HepG2 (cell line): ENCODE results near the gene FIS1. TPM values are rescaled to one million over a fixed set of nuclear protein-coding genes. Genes with fewer than 3 reads are reported as not detected.

ENCODE experiments used
- CHD2 ChIP-seq: IDR thresholded peaks from 2 replicates; pipeline ENCODE4 v1.6.1; 2011; ENCODE audit warnings: low read depth, low read length, improper control_type of control experiment
- HIVEP1 ChIP-seq: sonication (generic); formaldehyde crosslinking; IDR thresholded peaks from 2 replicates; pipeline ENCODE4 v1.4.0; 2020; ENCODE audit warnings: mild to moderate bottlenecking, missing genetic modification reagents
- ZFP36L1 ChIP-seq: sonication (generic); formaldehyde crosslinking; IDR thresholded peaks from 2 replicates; pipeline ENCODE4 v1.8.0; 2022; ENCODE audit warnings: mild to moderate bottlenecking, missing genetic modification reagents, moderate library complexity
- ZMAT3 ChIP-seq: sonication (generic); formaldehyde crosslinking; conservative IDR thresholded peaks from 2 replicates; pipeline ENCODE4 v1.7.0; 2021; ENCODE audit warnings: missing genetic modification reagents
- ZNF12 ChIP-seq: sonication (generic); formaldehyde crosslinking; IDR thresholded peaks from 2 replicates; pipeline ENCODE4 v1.5.0; 2020; ENCODE audit warnings: missing genetic modification reagents
- ZNF326 ChIP-seq: sonication (generic); formaldehyde crosslinking; IDR thresholded peaks from 2 replicates; pipeline ENCODE4 v1.4.0; 2020; ENCODE audit warnings: missing genetic modification reagents, borderline replicate concordance
- ZNF460 ChIP-seq: sonication (generic); formaldehyde crosslinking; IDR thresholded peaks from 2 replicates; pipeline ENCODE4 v1.5.1; 2020; ENCODE audit warnings: missing genetic modification reagents, mild to moderate bottlenecking, borderline replicate concordance
- polyA plus RNA-seq, 8 experiments: library from polyadenylated mRNA; depleted of rRNA in 3 of 8; stranded (reverse) in 7 of 8; unstranded in 1 of 8; fragments of >200 nt; fragmentation: Illumina TruSeq in 4 of 8; extraction: Trizol in 4 of 8; gene quantifications; 2 replicates each; pipeline versions ENCODE4 v1.2.1 to v1.2.3, GENCODE V29; 2011 to 2016; ENCODE audit warnings: low read depth in 4 of 8, missing spikeins in 1 of 8, mixed read lengths in 1 of 8; ENCODE audit not compliant: insufficient read depth in 1 of 8
- total RNA-seq, 5 experiments: library from RNA; depleted of rRNA; stranded (reverse); fragments of >200 nt; fragmentation: Illumina TruSeq; extraction: Trizol; gene quantifications; 2 replicates each; pipeline ENCODE4 v1.2.3, GENCODE V29; 2016; ENCODE audit warnings: low read depth in 1 of 5
- TF ChIP-seq, protein P1 (sequence below): sonication (generic); formaldehyde crosslinking; IDR thresholded peaks from 2 replicates; pipeline ENCODE4 v1.8.0; 2022; ENCODE audit warnings: mild to moderate bottlenecking, missing genetic modification reagents; ENCODE audit not compliant: insufficient replicate concordance
- TF ChIP-seq, protein P2 (sequence below): sonication (generic); formaldehyde crosslinking; IDR thresholded peaks from 2 replicates; pipeline ENCODE4 v1.5.0; 2020; ENCODE audit warnings: missing genetic modification reagents
- TF ChIP-seq, protein P3 (sequence below): IDR thresholded peaks from 2 replicates; pipeline ENCODE4 v1.6.1; 2016; ENCODE audit warnings: missing compliant biosample characterization, missing genetic modification reagents, borderline replicate concordance
- TF ChIP-seq, protein P4 (sequence below): sonication (generic); formaldehyde crosslinking; IDR thresholded peaks from 2 replicates; pipeline ENCODE4 v1.4.0; 2020; ENCODE audit warnings: mild to moderate bottlenecking, missing genetic modification reagents, borderline replicate concordance
- TF ChIP-seq, protein P5 (sequence below): IDR thresholded peaks from 2 replicates; pipeline ENCODE4 v1.6.1; 2012; ENCODE audit warnings: low read depth, low read length, improper control_type of control experiment
- TF ChIP-seq, protein P6 (sequence below): sonication (generic); formaldehyde crosslinking; IDR thresholded peaks from 2 replicates; pipeline ENCODE4 v1.5.0; 2020; ENCODE audit warnings: mild to moderate bottlenecking, missing genetic modification reagents, moderate library complexity

Gene FIS1
- total and polyA plus RNA-seq, 2 of the 13 experiments (the other 11 are each of a cell fraction or from before 2014, with no cell fraction given): 97.5 to 101 TPM

DNA sequence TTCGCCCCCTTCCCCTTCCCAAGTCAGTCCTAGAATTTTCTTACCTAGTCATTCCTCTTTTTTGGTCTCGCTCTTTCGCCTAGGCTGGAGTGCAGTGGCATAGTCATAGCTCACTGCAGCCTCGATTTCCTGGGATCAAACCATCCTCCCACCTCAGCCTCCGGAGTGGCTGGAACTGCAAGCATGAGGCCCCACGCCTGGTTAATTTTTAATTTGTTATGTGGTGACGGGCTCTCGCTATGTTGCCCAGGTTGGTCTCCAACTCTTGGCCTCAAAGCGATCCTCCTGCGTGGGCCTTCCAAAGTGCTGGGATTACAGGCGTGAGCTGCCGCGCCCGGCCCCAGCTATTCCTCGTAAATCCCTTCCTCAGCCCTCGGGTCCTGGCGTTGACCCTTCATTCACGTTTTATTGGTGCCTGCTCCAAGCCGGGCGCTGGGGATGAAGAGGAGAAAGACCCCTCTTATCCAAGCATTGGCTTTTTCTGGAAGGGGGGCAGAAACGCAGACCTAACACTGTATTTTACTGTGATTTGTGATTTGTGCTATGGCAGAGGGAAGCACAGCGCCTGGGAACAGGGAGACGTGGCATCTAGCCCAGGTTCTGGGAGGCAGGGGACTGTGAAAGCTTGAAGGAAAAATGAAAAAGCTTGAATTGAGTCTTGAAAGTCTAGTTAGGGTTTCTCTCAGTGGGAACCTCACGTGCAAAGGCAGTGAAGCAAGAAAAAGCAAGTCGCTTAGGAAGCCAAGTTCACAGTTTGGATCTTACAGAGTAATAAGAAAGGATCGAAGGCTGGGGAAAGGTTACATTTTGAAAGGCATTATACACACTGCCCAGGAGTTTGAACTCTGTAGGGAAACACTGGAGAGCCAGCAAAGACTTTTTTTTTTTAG, 26.4 kb downstream of the FIS1 start (continued):
- TF ChIP-seq, protein P1, sequence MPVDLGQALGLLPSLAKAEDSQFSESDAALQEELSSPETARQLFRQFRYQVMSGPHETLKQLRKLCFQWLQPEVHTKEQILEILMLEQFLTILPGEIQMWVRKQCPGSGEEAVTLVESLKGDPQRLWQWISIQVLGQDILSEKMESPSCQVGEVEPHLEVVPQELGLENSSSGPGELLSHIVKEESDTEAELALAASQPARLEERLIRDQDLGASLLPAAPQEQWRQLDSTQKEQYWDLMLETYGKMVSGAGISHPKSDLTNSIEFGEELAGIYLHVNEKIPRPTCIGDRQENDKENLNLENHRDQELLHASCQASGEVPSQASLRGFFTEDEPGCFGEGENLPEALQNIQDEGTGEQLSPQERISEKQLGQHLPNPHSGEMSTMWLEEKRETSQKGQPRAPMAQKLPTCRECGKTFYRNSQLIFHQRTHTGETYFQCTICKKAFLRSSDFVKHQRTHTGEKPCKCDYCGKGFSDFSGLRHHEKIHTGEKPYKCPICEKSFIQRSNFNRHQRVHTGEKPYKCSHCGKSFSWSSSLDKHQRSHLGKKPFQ (CRISPR knock-in tag): no peak
- TF ChIP-seq ZNF12 (CRISPR knock-in tag) (no peak), ZNF460 (CRISPR knock-in tag) (no peak), ZFP36L1 (CRISPR knock-in tag) (no peak), CHD2 (no peak), HIVEP1 (CRISPR knock-in tag) (no peak), ZNF326 (CRISPR knock-in tag) (no peak), ZMAT3 (CRISPR knock-in tag) (no peak)
- TF ChIP-seq, protein P2, sequence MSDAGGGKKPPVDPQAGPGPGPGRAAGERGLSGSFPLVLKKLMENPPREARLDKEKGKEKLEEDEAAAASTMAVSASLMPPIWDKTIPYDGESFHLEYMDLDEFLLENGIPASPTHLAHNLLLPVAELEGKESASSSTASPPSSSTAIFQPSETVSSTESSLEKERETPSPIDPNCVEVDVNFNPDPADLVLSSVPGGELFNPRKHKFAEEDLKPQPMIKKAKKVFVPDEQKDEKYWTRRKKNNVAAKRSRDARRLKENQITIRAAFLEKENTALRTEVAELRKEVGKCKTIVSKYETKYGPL (CRISPR knock-in tag): no peak
- TF ChIP-seq, protein P3, sequence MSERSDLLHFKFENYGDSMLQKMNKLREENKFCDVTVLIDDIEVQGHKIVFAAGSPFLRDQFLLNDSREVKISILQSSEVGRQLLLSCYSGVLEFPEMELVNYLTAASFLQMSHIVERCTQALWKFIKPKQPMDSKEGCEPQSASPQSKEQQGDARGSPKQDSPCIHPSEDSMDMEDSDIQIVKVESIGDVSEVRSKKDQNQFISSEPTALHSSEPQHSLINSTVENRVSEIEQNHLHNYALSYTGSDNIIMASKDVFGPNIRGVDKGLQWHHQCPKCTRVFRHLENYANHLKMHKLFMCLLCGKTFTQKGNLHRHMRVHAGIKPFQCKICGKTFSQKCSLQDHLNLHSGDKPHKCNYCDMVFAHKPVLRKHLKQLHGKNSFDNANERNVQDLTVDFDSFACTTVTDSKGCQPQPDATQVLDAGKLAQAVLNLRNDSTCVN (CRISPR knock-in tag): no peak
- TF ChIP-seq, protein P4, sequence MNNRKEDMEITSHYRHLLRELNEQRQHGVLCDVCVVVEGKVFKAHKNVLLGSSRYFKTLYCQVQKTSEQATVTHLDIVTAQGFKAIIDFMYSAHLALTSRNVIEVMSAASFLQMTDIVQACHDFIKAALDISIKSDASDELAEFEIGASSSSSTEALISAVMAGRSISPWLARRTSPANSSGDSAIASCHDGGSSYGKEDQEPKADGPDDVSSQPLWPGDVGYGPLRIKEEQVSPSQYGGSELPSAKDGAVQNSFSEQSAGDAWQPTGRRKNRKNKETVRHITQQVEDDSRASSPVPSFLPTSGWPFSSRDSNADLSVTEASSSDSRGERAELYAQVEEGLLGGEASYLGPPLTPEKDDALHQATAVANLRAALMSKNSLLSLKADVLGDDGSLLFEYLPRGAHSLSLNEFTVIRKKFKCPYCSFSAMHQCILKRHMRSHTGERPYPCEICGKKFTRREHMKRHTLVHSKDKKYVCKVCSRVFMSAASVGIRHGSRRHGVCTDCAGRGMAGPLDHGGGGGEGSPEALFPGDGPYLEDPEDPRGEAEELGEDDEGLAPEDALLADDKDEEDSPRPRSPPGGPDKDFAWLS (CRISPR knock-in tag): no peak
- TF ChIP-seq, protein P5, sequence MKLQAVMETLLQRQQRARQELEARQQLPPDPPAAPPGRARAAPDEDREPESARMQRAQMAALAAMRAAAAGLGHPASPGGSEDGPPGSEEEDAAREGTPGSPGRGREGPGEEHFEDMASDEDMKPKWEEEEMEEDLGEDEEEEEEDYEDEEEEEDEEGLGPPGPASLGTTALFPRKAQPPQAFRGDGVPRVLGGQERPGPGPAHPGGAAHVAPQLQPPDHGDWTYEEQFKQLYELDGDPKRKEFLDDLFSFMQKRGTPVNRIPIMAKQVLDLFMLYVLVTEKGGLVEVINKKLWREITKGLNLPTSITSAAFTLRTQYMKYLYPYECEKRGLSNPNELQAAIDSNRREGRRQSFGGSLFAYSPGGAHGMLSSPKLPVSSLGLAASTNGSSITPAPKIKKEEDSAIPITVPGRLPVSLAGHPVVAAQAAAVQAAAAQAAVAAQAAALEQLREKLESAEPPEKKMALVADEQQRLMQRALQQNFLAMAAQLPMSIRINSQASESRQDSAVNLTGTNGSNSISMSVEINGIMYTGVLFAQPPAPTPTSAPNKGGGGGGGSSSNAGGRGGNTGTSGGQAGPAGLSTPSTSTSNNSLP: peak; percentile 39; the same call in 1 of the 2 replicates
- TF ChIP-seq, protein P6, sequence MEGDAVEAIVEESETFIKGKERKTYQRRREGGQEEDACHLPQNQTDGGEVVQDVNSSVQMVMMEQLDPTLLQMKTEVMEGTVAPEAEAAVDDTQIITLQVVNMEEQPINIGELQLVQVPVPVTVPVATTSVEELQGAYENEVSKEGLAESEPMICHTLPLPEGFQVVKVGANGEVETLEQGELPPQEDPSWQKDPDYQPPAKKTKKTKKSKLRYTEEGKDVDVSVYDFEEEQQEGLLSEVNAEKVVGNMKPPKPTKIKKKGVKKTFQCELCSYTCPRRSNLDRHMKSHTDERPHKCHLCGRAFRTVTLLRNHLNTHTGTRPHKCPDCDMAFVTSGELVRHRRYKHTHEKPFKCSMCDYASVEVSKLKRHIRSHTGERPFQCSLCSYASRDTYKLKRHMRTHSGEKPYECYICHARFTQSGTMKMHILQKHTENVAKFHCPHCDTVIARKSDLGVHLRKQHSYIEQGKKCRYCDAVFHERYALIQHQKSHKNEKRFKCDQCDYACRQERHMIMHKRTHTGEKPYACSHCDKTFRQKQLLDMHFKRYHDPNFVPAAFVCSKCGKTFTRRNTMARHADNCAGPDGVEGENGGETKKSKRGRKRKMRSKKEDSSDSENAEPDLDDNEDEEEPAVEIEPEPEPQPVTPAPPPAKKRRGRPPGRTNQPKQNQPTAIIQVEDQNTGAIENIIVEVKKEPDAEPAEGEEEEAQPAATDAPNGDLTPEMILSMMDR (CRISPR knock-in tag): no peak
